Renal pelvis (tissue), 12 donors: Measurements from ENCODE around the gene GZMA. TPM values are rescaled to one million over a fixed set of nuclear protein-coding genes. Genes with fewer than 3 reads are reported as not detected.
"Not testable (repeated sequence)": the region's sequence is repeated elsewhere in the genome, so short reads cannot be mapped to it uniquely, and the experiment has no call there.

Source experiments
- DNase-seq: peaks from one replicate; pipeline ENCODE4 v3.0.0-alpha.2; 2013
- long read RNA-seq, 16 experiments: transcript quantifications; one replicate each; lab custom pipeline, GENCODE V29; 2026
- polyA plus RNA-seq, 3 donors: library from polyadenylated mRNA; unstranded; fragments of 120-200 nt; gene quantifications; one replicate each; pipeline ENCODE4 v1.2.1, GENCODE V29; 2013; ENCODE audit not compliant: insufficient read length in 3 of 3

The GZMA gene
- under 1 TPM; 0.31 to 0.96 (median 0.43) TPM for polyA plus RNA-seq
- long read RNA-seq, donor 1 = 0 reads
- long read RNA-seq, donor 2 = 0 reads
- long read RNA-seq, donor 3, partial matches to known transcripts = 0 of 1 reads
- long read RNA-seq, donor 3, other reads (novel, unspliced or antisense) = 0 of 1 reads
- long read RNA-seq, donor 4 = 0 reads
- long read RNA-seq, donor 5 = 0 reads
- long read RNA-seq, donor 6 = 0 reads
- long read RNA-seq, donor 7 = 0 reads
- long read RNA-seq, donor 8, partial matches to known transcripts = 0 of 1 reads
- long read RNA-seq, donor 8, other reads (novel, unspliced or antisense) = 0 of 1 reads
- long read RNA-seq, donor 9 = 0 reads
- long read RNA-seq, donor 10 = 0 reads
- long read RNA-seq, donor 11 = 0 reads
- long read RNA-seq, donor 12 = 0 reads
- long read RNA-seq, donor 13, partial matches to known transcripts = 0 of 2 reads
- long read RNA-seq, donor 13, other reads (novel, unspliced or antisense) = 0 of 2 reads
- long read RNA-seq, donor 14 = 0 reads
- long read RNA-seq, donor 15, partial matches to known transcripts = 0 of 1 reads
- long read RNA-seq, donor 15, other reads (novel, unspliced or antisense) = 0 of 1 reads
- long read RNA-seq, donor 16 = 0 reads

DNA sequence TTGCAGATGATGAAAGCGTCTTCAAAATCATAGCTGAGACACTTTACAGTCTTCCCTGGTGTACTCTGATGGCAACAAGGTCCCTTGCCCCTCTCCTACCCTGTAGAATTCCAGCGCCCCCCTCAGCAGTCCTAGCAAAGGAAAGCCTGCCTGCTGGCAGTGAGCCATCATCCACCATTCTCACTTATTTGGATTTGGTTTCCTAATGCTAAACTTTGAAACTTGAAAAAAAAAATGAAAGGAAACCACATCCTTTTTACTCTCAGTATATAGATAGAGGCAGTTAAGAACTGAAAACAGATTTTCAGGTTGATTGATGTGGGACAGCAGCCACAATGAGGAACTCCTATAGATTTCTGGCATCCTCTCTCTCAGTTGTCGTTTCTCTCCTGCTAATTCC is at the start of gene GZMA:
GZMA (plus strand) TSS at position 299 of the 400 bp plus-strand sequence; CDS start at position 336, 37 bp downstream.
- DNase-seq = no peak

DNA sequence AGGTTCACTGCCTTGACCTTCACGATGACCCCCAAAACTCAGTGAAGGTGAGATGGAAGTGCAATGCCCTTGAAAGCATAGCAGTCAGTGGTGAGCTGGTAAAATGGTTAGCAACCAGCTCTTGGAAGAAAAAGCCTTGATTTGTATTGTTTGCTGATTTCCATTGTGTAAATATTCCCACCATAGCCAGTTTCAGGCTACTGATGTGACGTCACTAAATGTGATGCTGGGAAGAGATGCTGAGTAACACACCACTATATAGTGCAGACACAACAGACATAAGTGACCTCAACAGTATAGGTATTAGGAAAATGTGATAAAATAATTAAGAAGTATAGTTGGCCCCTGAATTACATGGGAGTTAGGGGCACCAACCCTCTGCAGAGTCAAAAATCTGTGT is 47.3 kb upstream of the GZMA start:
- no peak for DNase-seq

DNA sequence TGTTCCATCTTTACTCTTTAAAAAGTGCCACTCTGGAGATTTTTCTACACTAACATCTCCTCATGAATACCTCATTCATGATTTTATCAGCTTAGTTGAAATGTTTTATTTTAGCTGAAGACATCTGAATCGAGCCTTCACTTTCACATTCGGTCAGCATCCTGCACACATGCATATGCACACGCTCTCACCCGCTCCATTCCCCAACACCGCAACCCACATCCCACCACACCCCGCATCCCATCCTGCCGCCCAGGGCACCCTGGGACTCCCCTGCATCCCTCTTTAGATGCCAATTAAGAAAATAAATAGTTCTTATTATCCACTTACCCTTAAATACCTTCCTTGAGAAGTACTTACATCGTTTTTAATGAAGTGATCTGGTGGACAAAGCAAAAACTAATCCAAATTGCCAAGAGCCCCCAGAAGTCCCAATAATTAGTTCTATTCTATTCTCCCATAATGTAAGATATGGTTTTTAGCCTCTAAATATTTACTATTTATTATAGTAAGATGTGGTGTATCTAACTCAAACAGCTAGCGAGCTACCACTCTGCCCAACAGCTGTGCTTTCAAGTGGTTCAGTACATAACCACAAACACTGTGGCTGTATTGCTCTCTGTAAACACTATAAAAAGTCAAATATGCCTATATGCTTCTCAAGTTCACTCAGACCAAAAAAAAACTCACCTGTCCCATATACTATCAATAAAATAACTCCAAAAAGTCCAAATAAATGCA is 40.2 kb upstream of the GZMA start:
- DNase-seq = no peak

DNA sequence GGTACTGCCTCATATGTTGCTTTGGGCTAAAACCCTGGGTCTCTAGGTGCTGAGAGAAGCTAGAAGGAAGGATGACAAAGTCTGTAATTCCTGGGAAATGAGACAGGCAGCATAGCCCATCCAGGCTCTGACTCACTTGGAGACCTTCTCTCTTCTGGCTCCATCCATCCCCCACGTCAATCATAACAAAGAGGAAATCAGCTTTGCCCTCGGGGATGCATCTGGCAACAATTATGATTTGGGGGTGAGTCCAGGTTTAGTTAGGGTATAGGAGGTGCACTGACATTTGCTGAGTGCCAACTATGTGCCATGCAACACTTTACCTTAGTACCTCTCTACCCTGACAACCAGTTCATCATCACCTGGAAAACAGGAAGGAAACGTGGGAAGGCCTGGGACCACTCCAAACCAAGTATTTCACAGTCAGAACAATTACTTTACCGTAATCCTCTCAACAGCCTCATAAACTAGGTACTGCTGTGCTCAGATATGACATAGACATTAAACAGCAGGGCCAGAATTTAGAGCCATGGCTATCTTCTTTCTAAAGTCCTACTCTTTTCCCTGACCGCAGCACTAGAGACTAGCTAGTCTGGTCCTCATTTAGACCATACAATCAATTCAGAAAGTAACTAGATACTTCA is 39.1 kb upstream of the GZMA start:
- DNase-seq = no peak

DNA sequence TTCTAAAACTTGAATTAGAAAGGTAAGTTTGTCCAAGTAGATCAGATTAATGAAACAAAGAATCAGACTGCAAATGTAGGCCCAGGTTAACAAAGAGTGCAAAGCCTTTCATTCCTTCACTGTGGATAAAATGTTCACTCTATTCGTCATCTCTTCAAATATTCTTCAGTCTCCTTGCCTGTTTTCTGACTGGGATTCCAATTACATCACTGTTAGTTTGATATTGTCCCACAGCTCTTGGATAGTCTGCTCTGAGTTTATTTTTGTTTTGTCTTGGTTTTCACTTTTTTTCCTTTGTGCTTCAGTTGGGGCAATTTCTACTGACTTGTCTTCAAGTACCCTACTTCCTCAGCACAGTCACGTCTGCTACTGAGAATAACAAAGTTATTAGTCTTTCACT is 38.5 kb upstream of the GZMA start:
- DNase-seq = no peak

DNA sequence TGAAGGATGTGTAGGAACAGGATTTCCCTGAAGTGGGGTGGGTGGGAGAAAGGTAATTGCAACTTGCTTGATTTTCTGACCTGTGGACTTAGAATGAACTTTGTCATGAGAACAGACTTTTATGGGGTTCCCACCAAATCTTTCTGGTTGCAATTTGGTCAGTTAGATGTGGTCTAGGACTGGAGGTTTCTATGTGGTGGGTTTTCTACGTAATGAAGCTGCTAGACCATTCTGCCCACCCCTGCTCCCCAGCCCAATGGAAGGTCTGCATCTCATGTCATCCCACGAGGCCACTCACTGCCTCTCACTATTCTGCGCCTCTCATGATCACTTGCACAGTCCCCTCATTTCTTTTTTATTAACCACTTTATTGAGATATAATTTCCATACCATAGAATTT is 37.9 kb upstream of the GZMA start:
- no peak for DNase-seq

DNA sequence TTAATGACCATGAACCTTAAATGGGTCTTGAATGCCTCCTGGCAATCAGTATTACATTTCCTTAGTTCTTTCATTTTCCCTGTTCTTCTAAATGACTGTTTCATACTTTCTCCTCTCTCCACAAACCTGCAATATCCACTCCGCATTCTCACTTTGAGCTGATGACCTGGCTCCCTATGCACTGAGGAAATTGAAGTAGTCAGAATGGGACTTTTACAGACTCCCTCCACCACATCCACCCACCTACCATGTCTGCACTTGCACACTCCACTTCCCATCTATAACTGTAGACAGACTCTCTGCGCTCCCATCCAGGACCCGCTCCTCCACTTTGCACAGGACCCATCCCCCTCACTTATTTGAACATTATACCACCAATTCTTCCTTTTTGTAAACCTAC is 36.2 kb upstream of the GZMA start:
- no peak for DNase-seq

DNA sequence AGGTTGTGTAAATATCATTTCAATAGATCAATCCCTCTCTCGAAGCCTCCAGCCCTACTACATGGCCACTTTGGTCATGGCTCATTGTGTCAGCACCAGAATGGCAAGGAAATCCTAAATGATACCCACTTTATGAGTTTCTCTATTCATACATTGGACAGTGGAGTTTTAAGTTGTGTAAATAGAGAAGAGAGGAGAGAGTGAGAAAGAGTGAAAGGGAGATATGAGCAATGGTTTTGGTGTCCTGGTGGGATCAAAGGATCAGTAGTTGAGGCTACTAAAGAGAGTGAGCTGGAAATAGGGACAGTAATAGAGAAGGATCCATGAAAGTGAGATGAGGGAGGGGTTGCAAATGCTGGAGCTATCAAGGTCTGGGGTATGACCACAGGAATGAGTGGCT is 31.5 kb upstream of the GZMA start:
- no peak for DNase-seq

DNA sequence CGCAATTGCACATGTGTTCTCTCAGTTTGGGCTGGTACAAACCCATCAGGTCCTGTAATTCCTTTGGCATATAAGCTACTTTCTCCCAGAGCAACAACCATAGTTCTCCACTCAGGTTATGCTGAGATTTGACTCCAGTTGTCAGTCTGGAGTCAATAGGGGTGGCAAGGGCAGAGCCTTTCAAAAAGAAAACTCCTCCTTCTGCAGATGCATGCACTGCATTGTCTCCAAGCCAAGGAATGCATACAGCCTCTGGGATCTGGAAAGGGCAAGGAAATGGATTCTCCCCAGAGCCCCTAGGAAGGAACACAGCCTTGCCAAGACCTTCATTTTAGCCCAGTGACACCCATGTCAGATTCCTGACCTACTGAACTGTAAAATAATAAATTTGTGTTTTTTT is 31.0 kb upstream of the GZMA start:
- DNase-seq = no peak

DNA sequence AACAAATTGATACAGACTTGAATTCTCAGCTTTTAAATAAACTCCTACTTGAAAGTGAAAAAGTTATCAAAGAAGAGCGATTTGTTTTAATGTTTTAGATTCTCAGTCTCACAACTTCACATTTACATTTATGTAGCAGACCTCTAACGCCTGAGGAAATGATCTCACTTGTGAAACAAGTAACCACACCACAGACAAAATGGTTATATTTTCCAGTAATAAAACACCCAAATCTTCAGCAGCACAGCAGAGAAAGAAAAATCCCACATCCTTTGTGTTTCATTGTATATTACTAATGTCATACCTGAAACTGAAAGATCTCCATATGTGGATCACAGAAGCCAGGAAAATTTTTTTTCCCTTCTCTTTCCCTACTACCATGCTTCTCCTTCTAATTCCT is 29.8 kb upstream of the GZMA start:
- DNase-seq = no peak

DNA sequence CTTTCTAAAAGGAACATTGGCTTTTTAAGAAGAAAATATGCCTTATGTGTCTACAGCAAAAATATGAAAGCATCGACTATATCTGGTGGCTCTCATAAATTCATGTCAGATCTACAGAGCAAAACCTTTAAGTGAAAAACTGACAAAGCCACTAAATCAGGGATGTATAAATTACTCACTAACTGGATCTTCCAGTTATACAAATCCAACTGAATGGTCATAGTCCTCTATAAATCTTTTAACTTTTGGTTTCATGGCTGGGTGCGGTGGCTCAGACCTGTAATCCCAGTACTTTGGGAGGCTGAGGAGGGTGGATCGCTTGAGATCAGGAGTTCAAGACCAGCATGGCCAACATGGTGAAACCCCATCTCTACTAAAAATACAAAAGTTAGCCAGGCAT is 29.2 kb upstream of the GZMA start:
- DNase-seq = no peak

DNA sequence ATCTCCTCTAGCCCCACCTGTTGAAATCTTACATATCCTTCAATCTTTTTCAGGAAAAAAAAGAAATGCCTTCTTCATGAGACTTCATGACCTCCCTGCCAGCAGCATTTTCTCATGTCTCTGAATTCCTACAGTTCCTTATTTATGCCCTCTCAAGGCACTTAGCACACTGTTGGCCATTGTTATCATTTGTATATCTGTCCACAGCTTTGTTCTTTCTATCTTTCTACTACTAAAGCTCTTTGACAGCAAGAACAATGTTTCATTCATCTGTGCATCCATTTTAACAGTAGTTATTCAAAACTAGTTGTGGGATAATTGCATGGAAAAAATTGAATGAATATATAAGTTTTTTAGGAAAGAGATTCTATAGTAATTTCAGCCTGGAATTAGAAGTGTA is 20.9 kb upstream of the GZMA start:
- DNase-seq = no peak

DNA sequence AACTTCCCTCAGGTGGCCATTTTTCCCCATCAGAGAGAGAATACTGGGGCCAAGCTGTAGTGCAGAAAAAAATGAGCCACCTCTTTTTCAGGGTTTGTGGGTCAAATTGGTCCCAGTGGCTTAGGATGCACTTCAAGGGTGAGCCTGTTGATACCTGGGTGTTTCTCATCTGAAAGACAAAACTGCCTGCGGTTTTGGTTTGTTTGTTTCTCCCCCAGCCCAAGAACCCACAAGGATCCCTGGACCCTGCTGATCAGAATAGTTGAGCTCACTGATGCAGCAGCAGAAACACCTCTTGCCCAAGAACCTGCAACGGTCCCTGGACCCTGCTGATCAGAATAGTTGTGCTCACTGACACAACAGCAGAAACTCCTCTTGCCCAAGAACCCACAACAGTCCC is 13.1 kb upstream of the GZMA start:
- DNase-seq = not testable (repeated sequence)

DNA sequence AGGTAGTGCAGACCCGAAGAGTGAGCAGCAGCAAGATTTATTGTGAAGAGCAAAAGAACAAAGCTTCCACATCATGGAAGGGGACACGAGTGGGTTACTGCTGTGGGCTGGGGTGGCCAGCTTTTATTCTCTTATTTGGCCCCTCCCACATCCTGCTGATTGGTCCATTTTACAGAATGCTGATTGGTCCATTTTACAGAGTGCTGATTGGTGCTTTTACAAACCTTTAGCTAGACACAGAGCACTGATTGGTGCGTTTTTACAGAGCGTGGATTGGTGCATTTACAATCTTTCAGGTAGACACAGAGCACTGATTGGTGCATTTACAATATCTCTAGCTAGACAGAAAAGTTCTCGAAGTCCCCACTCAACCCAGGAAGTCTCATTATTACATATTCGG is 11.4 kb upstream of the GZMA start:
- not testable (repeated sequence) for DNase-seq

DNA sequence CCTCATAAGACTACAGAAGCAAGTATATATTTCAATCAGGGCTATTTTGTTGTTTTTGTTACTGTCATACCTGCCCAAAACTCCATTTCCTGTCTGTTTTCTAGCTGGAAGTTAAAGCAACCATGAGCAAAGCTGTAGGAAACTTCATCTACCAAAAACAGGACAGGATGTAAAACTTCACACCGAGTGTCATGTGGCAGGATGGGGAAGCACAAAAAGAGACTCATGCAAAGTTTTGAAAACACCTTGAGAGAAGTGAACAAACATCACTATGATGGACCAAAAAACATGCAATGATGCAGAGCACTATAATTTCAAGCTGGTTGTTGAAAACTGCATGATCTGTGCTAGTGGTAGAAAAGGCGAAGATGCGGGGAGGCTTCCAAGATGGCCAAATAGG is 6.3 kb upstream of the GZMA start:
- DNase-seq = no peak

DNA sequence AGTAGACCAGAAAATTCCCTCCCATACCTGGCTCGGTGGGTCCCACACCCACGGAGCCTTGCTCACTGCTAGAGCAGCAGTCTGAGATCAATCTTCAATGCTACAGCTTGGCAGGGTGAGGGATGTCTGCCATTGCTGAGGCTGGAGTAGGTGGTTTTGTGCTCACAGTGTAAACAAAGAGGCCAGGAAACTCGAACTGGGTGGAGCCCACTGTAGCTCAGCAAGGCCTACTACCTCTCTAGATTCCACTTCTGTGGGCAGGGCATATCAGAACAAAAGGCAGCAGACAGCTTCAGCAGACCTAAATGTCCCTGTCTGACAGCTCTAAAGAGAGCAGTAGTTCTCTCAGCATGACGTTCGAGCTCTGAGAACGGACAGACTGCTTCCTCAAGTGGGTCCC is 5.6 kb upstream of the GZMA start:
- DNase-seq = no peak

DNA sequence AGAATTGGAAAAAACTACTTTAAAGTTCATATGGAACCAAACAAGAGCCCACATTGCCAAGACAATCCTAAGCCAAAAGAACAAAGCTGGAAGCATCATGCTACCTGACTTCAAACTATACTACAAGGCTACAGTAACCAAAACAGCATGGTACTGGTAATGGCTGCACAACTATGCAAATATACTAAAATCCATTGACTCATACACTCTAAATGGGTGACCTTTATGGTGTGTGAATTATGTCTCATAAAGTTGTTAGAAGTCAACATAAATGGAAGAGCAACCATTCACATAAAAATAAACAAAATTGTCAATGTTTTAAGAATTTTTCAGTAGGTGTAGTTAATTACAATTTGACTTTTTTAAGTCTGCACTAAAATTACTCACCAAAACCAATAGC is 1.3 kb upstream of the GZMA start:
- DNase-seq = not testable (repeated sequence)

DNA sequence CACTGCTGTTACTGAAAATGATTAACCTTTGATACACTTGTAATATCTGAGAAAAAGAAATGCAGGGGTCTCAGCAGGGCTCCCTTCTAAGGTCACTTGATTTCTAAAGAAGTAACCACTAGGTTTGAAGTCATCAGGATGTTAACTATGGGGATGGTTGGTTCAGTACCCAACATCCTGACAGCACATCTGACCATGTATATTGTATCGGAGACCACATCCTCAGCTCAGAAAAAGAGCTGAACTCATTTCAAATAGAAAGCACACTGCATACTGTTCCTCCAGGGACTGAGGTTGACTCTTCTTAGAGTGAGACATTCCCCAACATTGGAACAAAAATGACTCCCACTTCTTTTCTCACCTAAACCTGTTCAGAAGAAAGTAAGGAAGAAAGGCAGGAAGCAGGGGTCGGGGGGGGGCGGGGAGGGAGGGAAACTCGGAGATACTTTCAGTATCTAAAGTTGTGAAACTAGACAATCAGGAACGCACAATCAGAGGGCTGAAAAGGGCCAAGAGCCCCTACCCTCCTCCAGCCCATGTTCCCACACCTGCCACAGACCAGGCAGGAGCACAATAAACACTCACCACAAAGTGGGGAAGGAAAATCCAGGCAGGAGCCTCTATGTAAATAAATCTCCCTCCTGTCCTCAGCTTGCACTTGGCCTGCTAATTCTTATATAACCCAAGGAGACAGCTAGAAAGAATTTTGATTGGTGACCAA is 730 bp upstream of the GZMA start:
- no peak for DNase-seq

DNA sequence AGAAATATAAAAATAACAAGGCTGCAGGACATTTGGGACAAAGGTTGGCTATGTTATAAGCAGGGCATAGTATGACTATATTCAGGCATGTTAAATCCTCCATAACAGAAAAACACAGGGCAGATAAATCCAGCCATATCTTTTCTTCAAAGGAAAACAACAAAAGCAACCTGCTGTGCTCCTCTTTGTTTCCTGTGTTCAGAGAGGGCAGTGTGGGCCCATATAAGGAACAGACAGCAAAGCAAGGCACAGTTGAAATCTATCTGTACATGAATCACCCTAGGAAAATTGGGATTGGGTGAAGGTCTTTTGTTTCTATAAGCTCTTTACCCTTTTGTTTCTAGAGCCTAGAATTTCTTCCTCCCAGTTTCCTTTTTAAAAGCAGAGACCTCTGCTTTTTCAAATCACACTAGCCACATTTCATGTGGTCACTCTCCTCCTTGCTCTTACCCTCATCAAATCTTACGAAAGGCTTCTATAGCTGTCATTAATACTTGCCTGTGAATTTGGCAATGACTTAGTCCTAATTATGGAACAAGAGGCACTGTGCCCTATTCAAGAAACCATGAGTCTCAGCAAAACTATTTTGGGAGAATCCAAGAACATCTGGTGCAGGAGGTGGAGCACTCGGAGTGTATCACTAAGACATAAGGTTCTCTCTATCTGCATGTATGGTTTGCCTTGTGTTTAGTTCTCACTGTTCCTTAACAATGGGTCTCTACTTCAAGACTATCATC is 1.8 kb downstream of the GZMA start:
- no peak for DNase-seq

DNA sequence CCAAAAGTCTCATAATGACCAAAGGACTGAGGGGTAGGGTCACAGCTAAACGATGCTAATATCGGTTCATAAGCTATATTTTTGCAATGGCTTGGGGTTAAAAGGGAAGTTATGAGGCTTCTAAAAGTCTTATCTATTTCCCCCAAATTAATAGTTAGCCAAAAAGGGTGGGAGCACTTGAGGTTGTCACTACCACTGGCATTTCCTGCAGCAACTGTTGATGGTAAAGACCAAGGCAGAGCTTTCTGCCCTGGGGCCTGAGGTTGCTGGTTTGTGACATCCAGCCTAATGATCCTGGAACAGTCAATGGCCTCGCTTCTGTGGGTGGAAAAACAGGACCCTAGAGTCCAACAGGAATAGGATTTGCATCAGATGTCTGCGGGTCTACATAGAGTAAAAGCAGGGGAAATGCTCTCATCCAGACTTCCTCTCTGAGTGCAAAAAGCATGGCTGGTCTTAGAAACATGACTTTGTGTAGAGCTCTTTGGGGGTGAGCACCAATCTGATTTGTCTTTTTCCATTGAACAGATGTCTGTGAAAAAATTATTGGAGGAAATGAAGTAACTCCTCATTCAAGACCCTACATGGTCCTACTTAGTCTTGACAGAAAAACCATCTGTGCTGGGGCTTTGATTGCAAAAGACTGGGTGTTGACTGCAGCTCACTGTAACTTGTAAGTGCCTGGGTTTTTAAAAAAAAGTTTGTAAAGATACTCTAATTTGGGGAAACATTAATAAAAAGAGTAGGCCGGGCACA is 2.7 kb downstream of the GZMA start:
- DNase-seq = no peak
